Measurements from ENCODE around the gene DOCK1.

DNA sequence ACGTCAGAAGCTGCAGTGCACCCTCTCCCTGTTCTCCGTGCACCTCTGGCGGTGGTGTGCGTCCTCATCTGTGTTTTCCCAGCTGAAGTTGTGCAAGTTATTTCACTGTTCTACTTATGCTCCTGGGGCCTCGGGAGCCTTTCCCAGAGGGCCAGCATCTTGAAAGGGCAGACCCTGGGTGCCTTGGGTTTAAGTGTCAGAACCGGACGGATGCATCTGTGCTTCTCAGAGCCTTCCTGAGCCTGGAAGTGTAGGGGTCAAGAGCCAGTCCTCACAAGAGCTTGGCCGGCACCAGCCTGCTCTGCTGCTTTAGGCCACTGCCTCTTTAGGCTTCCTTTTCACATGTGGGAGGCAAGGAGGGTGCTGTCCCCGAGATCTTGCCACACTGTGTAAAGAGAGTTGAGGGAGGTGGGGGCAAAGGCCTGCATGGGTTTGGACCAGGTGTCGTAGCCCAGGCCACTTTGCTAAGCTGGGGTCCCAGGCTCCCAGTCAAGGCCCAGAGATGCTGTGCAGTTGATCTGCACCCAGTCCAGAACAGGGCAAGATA lies 515.0 kb downstream of the DOCK1 start:
- no peak for TF ChIP-seq CTCF (IDR thresholded peaks at IDR 0.05)
- no peak for TF ChIP-seq POLR2AphosphoS5 (IDR thresholded peaks at IDR 0.05)
- no peak for TF ChIP-seq POLR2A (IDR thresholded peaks at IDR 0.05)

Measured in breast epithelium (tissue), 3 donors.